Activated gamma-delta T cell (primary cell): Measurements from ENCODE around the gene TMEM98.
"Not testable (repeated sequence)": the region's sequence is repeated elsewhere in the genome, so short reads cannot be mapped to it uniquely, and the experiment has no call there.

ENCODE experiments used
- DNase-seq: peaks from one replicate; lab custom pipeline; 2025; lab: John Stamatoyannopoulos, UW

TMEM98 gene

GRCh38 chr17:32943647-32944191, 15.8 kb downstream of the TMEM98 start:
- no peak for DNase-seq

DNA sequence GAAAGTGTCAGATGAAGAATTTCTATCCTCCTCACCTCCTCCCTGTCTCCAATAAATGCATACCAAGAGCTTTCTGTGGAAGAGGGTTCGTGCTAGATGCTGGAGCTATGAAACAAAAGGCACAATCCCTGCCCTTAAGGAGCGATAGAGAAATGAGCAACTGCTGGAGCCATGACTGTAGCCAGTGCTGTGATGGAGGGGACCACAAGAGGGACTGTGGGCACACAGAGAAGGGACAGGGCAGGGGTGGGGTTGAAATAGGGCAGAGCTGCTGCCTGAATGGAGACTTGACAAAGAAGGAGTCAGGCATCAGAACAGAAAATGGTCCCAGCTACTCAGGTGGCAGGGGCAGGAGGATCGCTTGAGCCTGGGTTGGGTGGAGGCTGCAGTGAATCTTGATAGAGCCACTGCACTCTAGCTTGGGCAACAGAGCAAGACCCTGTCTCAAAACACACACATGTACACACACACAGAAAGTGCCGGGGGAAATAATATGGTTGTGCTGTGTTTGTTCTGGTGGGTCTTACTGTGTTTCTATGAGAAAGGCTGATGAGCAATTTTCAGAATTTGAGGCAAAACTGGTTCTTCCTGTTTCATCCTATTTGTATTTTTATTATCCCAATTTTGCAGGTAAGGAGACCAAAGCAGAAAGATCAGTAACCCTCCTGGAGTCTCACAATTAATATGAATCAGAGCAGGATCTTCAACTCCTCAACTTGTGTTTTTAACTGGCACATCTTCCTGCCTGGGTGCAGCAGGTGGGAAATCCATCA, 16.5 kb downstream of the TMEM98 start:
- DNase-seq = no peak

DNA sequence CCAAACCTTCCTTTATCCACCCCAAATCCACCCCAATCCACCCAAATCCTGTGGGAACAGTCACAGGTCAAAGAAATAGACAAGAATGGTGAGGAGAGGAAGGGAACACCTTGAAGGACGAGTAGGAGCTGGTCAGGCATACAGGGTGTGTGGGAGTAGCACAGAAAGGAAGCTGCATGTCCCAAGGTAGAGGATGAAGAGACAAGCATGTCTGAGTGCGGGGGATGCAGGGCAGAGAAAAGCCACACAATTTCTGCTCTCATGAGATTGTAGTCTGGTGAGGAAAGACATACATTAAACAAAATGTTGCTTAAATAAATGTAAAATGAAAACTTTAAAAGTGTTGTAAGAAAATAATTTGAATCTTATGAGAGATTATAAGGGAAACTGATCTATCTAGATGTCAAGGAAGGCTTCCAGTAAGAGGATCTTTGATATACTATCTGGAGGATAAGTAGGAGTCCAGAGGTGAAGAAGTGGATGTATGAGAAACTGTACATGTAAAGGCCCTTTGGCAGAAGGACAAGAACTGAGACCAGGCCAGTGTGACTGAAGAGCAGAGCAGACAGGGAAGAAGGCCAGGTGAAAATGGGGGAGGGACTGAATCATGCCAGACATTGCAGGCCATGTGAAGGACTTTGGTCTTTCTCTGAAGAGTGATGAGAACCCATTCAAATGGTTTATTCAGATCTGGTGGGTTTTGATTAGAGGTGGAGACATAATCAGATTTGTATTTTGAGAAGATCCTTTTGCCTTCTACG, 18.6 kb downstream of the TMEM98 start:
- no peak for DNase-seq

GRCh38 chr17:32947736-32948135, 19.8 kb downstream of the TMEM98 start:
- no peak for DNase-seq

DNA sequence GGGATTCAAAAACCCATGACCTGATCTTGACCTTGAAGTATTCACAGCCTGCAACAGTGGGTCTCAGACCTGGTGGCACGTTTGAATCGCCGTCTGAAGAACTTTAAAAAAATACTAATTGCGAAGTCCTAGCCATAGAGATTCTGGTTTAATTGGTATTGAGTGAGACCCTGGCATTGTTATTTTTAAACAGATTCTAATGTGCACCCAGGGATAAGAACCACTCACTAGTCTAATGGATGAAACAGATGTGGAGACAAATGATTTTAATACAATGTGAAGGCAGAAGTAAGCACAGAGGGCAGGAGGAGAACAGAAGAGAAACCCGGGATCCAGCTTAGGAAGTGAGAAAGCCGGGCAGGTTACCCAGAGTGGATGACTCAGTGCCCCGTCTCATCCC, 21.2 kb downstream of the TMEM98 start:
- DNase-seq = no peak

DNA sequence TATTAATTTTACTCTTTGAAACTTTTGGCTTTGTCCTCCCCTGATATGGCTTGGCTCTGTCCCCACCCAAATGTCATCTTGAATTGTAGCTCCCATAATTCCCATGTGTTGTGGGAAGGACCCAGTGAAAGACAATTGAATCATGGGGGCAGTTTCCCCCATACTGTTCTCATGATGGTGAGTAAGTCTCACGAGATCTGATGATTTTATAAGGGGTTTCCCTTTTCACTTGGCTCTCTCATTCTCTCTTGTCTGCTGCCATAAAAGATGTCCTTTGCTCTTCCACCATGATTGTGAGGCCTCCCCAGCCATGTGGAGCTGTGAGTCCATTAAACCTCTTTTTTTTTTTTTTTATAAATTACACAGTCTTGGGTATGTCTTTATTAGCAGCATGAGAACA, 24.5 kb downstream of the TMEM98 start:
- DNase-seq = not testable (repeated sequence)

DNA sequence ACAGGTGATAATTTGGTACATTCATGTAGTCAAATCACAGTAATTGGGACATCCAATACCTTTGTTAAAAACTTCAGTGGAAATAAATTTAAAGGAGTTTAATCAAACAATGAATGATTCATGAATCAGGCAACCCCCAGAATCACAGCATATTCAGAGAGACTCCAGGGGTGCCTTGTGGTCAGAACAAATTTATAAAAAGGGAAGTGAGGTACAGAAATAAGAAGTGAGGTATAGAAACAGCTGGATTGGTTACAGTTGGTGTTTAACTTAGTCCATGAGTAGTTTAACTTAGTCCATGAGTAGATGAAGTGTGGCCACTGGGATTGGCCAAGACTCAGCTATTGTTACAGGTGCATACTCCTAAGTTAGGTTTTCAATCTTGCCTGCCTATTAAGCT, 25.1 kb downstream of the TMEM98 start:
- no peak for DNase-seq

GRCh38 chr17:32953857-32954256, 25.9 kb downstream of the TMEM98 start:
- DNase-seq = no peak

GRCh38 chr17:32954477-32954876, 26.5 kb downstream of the TMEM98 start:
- DNase-seq = no peak

DNA sequence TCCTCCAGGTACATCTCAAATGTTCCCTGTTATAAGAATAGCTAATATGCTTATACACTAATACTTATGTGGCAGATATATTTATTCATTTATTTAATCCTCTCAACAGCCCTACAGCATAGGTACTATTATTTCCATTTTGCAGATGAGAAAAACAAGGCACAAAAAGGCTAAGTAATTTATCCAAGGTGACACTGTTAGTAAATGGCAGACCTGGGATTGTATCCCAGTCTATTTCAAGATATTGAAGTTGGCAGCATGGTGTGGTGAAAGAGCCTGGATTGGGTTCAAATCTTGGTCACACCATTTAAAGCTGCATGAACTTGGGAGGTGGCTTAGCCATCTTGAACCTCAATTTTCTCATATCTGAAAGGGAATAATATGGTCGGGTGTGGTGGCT, 27.2 kb downstream of the TMEM98 start:
- no peak for DNase-seq

DNA sequence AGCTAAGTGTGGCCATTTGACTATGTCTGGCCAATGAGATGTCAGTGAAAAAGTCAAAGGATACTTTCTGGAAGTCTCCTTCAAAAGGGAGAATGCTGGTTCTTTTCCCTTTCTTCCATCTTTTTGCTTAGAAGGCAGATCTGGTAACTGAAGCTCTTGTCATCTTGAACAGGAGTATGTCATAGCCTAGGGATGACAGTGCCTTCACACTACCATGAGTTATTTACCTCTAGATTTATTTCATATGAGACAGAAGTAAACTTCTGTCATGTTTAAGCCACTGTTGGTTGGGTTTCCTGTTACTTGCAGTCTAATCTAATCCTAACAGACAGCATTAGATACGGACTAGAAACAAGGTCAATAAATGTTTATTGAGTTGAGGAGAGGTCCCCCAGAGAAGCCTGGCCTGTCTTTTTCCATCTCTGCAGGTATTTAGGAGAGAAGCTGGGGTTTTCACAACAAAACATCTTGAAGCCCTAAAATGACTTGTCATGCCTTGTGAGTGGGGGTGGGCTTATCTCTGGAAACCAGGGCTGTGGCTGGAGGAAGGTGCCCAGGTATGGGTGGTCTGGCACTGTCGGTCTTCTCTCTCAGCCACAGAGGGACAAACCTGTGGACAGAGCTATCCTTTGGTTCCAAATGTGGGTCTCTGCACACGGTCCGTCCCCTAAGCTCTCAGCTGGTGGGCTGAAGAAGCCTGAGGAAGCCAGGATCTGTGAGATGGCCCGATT, 28.5 kb downstream of the TMEM98 start:
- no peak for DNase-seq

DNA sequence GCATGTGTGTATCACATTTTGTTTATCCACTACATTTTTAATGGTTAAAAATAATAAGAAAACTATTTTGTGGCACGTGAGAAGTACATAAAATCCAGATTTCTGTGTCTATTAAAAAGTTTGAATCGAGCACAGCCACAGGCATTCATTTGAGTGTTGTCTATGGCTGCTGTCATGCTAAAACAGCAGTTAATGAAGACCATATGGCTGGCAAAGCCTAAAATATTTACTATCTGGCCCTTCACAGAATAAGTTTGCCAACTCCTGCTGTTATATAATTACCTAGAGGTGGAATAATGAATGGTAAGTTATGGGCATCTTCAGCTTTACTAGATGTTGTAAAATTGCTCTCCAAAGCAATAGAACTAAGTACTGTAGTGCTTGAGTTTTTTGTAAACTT, 30.5 kb downstream of the TMEM98 start:
- DNase-seq = no peak

GRCh38 chr17:32960815-32961214, 32.9 kb downstream of the TMEM98 start:
- no peak for DNase-seq

GRCh38 chr17:32962320-32962711, 34.4 kb downstream of the TMEM98 start:
- DNase-seq = no peak

DNA sequence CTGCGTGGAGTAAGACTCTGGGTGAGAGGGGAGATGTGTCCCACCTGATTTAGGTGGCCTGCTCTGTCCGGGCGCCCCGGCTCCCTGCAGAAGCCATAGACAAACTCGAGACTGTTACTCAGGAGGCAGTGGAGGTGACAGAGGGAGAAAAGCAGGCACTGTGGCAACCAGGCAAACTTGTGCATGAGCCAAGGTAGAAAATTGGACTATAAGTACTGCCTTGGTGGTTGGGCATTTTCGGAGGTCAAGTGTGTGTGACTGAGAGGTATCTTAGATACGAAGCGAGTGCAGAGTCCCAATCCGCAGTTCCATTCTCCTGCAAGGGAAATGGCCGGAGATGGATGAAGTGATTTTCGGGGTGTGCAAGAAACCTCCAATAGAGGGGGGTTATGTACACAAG, 36.6 kb downstream of the TMEM98 start:
- no peak for DNase-seq

DNA sequence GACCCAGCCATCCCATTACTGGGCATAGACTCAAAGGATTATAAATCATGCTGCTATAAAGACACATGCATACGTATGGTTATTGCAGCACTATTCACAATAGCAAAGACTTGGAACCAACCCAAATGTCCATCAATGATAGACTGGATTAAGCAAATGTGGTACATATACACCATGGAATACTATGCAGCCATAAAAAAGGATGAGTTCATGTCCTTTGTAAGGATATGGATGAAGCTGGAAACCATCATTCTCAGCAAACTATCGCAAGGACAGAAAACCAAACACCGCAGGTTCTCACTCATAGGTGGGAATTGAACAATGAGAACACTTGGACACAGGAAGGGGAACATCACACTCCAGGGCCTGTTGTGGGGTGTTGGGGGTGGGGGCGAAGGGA, 41.3 kb downstream of the TMEM98 start:
- DNase-seq = not testable (repeated sequence)

GRCh38 chr17:32970281-32970680, 42.3 kb downstream of the TMEM98 start:
- no peak for DNase-seq

DNA sequence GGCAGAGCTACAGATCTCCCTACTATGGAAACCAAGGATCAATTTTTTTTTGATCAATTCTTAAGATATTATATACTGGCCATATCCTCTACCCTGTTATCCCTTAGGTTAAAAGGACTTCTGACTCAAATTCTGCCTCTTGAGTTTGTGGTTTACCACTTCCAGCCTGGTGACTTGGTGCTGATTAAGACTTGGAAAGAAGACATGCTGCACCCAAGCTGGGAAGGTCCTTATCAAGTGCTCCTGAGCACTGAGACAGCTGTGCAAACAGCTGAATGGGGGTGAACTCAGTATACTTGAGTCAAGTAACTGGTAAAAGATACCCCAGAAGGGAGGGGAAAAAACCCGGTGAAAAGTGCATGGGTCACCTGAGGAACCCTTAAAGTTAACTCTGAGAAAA, 43.2 kb downstream of the TMEM98 start:
- no peak for DNase-seq

DNA sequence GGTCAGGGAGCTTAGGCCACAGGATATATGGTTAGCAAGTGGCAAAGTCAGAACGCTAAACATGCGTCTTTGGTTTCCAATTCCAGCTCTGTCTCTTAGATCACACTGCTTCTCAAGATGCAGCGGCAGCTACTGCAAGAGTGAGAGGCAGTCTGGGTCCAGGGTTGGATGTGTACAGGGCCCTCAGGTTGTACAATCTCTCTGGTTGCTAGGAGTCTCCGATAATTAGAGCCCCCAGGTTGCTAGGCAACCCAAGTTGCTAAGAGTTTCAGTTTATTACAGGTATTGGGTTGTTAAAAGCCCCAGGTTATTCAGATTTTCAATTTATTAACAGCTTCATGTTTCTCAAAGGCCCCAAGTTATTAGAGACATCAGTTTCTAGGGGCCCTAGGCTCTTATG, 48.2 kb downstream of the TMEM98 start:
- no peak for DNase-seq

GRCh38 chr17:32976605-32977004, 48.7 kb downstream of the TMEM98 start:
- no peak for DNase-seq

GRCh38 chr17:32980230-32980629, 52.3 kb downstream of the TMEM98 start:
- no peak for DNase-seq

GRCh38 chr17:32981611-32982010, 53.7 kb downstream of the TMEM98 start:
- not testable (repeated sequence) for DNase-seq
